Measurements from ENCODE around the gene TUBA4A. TPM values are rescaled to one million over a fixed set of nuclear protein-coding genes. Genes with fewer than 3 reads are reported as not detected.

The TUBA4A gene
- total RNA-seq, 1 donor: 11.9 TPM

DNA sequence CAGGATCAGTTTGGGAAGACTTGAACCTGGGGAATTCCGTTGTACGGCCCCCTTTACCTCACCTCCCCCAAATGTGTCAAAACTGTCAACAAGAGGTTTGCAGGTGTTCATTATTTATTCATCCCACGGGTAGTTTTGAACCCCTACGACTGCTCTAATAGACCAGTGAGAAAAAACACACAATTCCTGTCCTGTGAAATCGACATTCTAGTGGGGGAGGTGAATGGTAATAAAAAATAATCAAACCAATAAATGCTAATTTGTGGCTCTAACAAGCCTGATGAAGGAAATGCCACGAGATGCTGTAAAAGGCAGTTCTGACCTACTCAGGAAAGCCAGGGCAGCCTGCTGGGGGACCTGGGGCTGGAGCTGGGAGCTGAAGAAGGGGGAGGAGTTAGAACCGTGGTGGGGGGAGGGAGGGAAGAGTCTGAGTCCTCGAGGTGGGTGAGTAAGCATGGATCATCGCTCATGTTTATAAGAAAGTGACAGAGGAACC lies 25.0 kb upstream of the TUBA4A start:
- Histone ChIP-seq H3K36me3 (ENCODE audit: insufficient read depth, low read length) (peaks cover 26% of the 10 kb centered on the region), H3K27ac (ENCODE audit: low read depth, low read length) (peak overlapping the region; percentile 97), H3K4me3 (ENCODE audit: insufficient read depth, low read length) (peak overlapping the region; percentile 75), H3K9me3 (ENCODE audit: low read depth, low read length) (no peaks in the 10 kb centered on the region), H3K4me1 (ENCODE audit: insufficient read depth, low read length) (peaks cover 37% of the 10 kb centered on the region), H3K4me2 (ENCODE audit: insufficient read depth, low read length) (peak overlapping the region; percentile 81), H4K20me1 (ENCODE audit: insufficient read depth, low read length) (peaks cover 2% of the 10 kb centered on the region), H3K27me3 (ENCODE audit: insufficient read depth, low read length) (no peaks in the 10 kb centered on the region), H2AFZ (ENCODE audit: low read length) (peak overlapping the region; percentile 2), H3K79me2 (ENCODE audit: insufficient read depth, low read length) (peaks cover 15% of the 10 kb centered on the region)
- no peak for DNase-seq (ENCODE audit: insufficient read length, low spot score, missing footprints)
- TF ChIP-seq, protein P1, sequence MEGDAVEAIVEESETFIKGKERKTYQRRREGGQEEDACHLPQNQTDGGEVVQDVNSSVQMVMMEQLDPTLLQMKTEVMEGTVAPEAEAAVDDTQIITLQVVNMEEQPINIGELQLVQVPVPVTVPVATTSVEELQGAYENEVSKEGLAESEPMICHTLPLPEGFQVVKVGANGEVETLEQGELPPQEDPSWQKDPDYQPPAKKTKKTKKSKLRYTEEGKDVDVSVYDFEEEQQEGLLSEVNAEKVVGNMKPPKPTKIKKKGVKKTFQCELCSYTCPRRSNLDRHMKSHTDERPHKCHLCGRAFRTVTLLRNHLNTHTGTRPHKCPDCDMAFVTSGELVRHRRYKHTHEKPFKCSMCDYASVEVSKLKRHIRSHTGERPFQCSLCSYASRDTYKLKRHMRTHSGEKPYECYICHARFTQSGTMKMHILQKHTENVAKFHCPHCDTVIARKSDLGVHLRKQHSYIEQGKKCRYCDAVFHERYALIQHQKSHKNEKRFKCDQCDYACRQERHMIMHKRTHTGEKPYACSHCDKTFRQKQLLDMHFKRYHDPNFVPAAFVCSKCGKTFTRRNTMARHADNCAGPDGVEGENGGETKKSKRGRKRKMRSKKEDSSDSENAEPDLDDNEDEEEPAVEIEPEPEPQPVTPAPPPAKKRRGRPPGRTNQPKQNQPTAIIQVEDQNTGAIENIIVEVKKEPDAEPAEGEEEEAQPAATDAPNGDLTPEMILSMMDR (IDR thresholded peaks at IDR 0.05; ENCODE audit: extremely low read depth, low read depth, low read length): no peak

DNA sequence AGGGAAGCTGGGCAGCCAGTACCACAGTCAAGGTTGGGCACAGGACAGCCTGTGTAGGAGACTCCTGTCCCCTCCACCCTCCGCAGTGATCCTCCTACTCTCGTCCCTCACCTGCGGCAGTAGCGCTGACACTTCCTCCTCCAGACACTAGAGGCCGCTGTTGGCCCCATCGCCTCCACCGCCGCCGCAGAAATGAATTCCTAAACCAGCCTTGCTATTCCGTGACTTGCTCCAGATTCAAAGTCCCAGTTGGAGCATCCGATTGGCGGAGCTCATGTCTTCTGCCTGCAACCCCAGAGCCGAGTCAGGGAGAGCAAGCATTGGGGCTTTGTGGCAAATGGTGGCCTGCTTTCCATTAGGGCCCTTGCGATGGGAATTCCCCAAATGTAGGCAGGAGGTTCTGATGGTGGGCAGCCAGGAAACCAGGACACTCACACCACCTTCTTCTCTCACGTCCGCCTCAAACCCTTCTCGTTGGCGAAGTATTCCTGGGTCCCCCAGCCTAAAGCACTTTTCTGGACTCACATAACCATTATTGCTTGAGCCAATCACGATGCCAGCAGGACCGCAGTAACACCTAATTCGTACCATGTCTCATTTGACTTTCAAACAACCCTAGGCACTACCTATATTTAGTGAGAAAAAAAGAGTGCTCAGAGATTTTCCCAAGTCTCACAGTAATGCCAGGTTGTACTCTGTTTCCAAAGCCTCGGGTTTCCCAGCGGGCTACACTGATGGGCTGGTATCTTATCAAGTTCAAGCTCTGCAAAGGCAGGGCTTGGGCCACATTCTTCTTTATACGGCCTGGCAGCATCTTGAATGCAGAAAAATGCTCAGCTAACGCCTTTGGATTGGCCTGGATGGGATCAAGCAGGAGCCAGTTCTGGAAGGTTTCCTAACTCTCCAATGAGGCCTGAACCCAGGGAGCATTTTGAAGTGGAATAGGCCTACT lies 24.3 kb upstream of the TUBA4A start:
- H3K79me2 ChIP-seq (ENCODE audit: insufficient read depth, low read length): peaks cover 15% of the 10 kb centered on the region
- no peaks in the 10 kb centered on the region for H3K27me3 ChIP-seq (ENCODE audit: insufficient read depth, low read length)
- H3K4me2 ChIP-seq (ENCODE audit: insufficient read depth, low read length): peak overlapping the region; percentile 81
- peaks cover 40% of the 10 kb centered on the region for H3K4me1 ChIP-seq (ENCODE audit: insufficient read depth, low read length)
- peaks cover 2% of the 10 kb centered on the region for H4K20me1 ChIP-seq (ENCODE audit: insufficient read depth, low read length)
- TF ChIP-seq, protein P1 (IDR thresholded peaks at IDR 0.05; ENCODE audit: extremely low read depth, low read depth, low read length): peak; percentile 99
- H3K9me3 ChIP-seq (ENCODE audit: low read depth, low read length): no peaks in the 10 kb centered on the region
- H3K36me3 ChIP-seq (ENCODE audit: insufficient read depth, low read length): peaks cover 22% of the 10 kb centered on the region
- peak overlapping the region; percentile 75 for H3K4me3 ChIP-seq (ENCODE audit: insufficient read depth, low read length)
- peak overlapping the region; percentile 97 for H3K27ac ChIP-seq (ENCODE audit: low read depth, low read length)
- peak overlapping the region; percentile 91 for H2AFZ ChIP-seq (ENCODE audit: low read length)
- peak; percentile 92 for DNase-seq (ENCODE audit: insufficient read length, low spot score, missing footprints)

DNA sequence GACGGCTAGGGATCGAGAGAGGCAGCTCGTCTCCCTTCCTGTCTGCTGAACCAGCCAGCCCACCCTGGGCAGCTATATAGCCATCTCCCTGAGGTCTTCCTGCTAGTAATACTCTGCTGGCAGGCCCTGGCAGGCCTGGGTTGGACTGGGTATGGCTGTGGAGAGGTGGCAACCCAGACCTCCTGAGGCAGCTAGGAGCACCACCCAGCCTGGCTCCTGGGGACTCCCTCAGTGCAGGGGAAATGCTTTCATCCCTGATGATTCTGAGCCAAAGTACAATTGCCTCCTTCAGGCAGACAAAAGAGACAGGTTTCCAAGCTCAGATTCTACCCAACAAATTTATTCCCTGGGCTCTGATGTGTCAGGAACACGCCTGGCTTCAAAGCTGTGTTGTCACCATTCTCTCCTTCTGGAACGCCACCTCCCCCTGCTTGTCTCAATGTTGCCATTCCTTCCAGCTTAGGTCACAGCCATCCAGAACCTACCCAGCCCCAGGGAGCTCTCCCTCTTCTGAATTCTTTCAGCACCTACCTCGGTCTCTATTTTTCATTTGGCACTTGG lies 20.7 kb upstream of the TUBA4A start:
- peak overlapping the region; percentile 58 for H3K4me2 ChIP-seq (ENCODE audit: insufficient read depth, low read length)

More for the DNA sequence above, 20.7 kb upstream of the TUBA4A start:
- TF ChIP-seq, protein P1 (IDR thresholded peaks at IDR 0.05; ENCODE audit: extremely low read depth, low read depth, low read length): no peak
- H3K9me3 ChIP-seq (ENCODE audit: low read depth, low read length): no peaks in the 10 kb centered on the region
- no peaks in the 10 kb centered on the region for H4K20me1 ChIP-seq (ENCODE audit: insufficient read depth, low read length)
- H3K79me2 ChIP-seq (ENCODE audit: insufficient read depth, low read length): no peaks in the 10 kb centered on the region
- no peaks in the 10 kb centered on the region for H3K36me3 ChIP-seq (ENCODE audit: insufficient read depth, low read length)
- peaks cover 33% of the 10 kb centered on the region for H3K4me1 ChIP-seq (ENCODE audit: insufficient read depth, low read length)
- H3K4me3 ChIP-seq (ENCODE audit: insufficient read depth, low read length): peak overlapping the region; percentile 11
- peak overlapping the region; percentile 90 for H3K27ac ChIP-seq (ENCODE audit: low read depth, low read length)
- H3K27me3 ChIP-seq (ENCODE audit: insufficient read depth, low read length): no peaks in the 10 kb centered on the region
- peak overlapping the region; percentile 18 for H2AFZ ChIP-seq (ENCODE audit: low read length)
- peak; percentile 91 for DNase-seq (ENCODE audit: insufficient read length, low spot score, missing footprints)

Measured in osteoblast (primary cell).